HepG2 (cell line): ENCODE results near the gene MLLT10. TPM values are rescaled to one million over a fixed set of nuclear protein-coding genes. Genes with fewer than 3 reads are reported as not detected.

Experiments used
- BCL6 ChIP-seq: IDR thresholded peaks from 2 replicates; pipeline ENCODE4 v1.6.1; 2016; ENCODE audit warnings: missing genetic modification reagents, missing compliant biosample characterization
- CC2D1A ChIP-seq: sonication (generic); formaldehyde crosslinking; IDR thresholded peaks from 2 replicates; pipeline ENCODE4 v1.8.1; 2023; ENCODE audit warnings: mild to moderate bottlenecking, missing genetic modification reagents
- E2F5 ChIP-seq: sonication (generic); formaldehyde crosslinking; conservative IDR thresholded peaks from 2 replicates; pipeline ENCODE4 v1.4.0; 2020; ENCODE audit warnings: missing genetic modification reagents
- HOMEZ ChIP-seq: IDR thresholded peaks from 2 replicates; pipeline ENCODE4 v1.6.1; 2016; ENCODE audit warnings: low read depth
- IRF9 ChIP-seq: sonication (generic); formaldehyde crosslinking; IDR thresholded peaks from 2 replicates; pipeline ENCODE4 v1.8.0; 2022; ENCODE audit warnings: missing genetic modification reagents, mild to moderate bottlenecking, borderline replicate concordance
- JUNB ChIP-seq: sonication (generic); formaldehyde crosslinking; IDR thresholded peaks from 2 replicates; pipeline ENCODE4 v1.8.0; 2022; ENCODE audit warnings: missing genetic modification reagents, mild to moderate bottlenecking, borderline replicate concordance
- MAX ChIP-seq: IDR thresholded peaks from 2 replicates; pipeline ENCODE4 v1.6.1; 2012; ENCODE audit warnings: inconsistent platforms
- NFIB ChIP-seq: sonication (generic); formaldehyde crosslinking; IDR thresholded peaks from 2 replicates; pipeline ENCODE4 v1.9.0; 2021; ENCODE audit warnings: missing genetic modification reagents, mild to moderate bottlenecking, borderline replicate concordance
- RXRA ChIP-seq: sonication (generic); formaldehyde crosslinking; IDR thresholded peaks from 2 replicates; pipeline ENCODE4 v1.5.1; 2020; ENCODE audit warnings: missing genetic modification reagents
- SMYD3 ChIP-seq: sonication (generic); formaldehyde crosslinking; IDR thresholded peaks from 2 replicates; pipeline ENCODE4 v1.8.1; 2023; ENCODE audit warnings: mild to moderate bottlenecking, missing genetic modification reagents
- SOX6 ChIP-seq, 2 experiments: fragments of 450-650 bp in 1 of 2; sonication (generic) in 1 of 2; formaldehyde crosslinking in 1 of 2; IDR thresholded peaks; 2 replicates each; pipeline versions ENCODE4 v1.4.0 to v1.6.1; 2017 to 2020; ENCODE audit warnings: antibody characterized with exemption in 1 of 2, mild to moderate bottlenecking in 1 of 2, missing genetic modification reagents in 1 of 2
- STAT6 ChIP-seq: sonication (generic); formaldehyde crosslinking; IDR thresholded peaks from 2 replicates; pipeline ENCODE4 v1.4.0; 2020; ENCODE audit warnings: missing genetic modification reagents, mild to moderate bottlenecking, borderline replicate concordance
- TCF7L2 ChIP-seq: IDR thresholded peaks from 2 replicates; pipeline ENCODE4 v1.6.1; 2011; ENCODE audit warnings: mild to moderate bottlenecking, low read depth, low read length, moderate library complexity
- TRAFD1 ChIP-seq: sonication (generic); formaldehyde crosslinking; IDR thresholded peaks from 2 replicates; pipeline ENCODE4 v1.5.1; 2020; ENCODE audit warnings: missing genetic modification reagents, mild to moderate bottlenecking, borderline replicate concordance
- ZBTB14 ChIP-seq: sonication (generic); formaldehyde crosslinking; IDR thresholded peaks from 2 replicates; pipeline ENCODE4 v1.4.0; 2020; ENCODE audit warnings: missing genetic modification reagents
- ZNF44 ChIP-seq: sonication (generic); formaldehyde crosslinking; IDR thresholded peaks from 2 replicates; pipeline ENCODE4 v1.5.1; 2020; ENCODE audit warnings: mild to moderate bottlenecking, missing genetic modification reagents
- ZNF564 ChIP-seq: sonication (generic); formaldehyde crosslinking; IDR thresholded peaks from 2 replicates; pipeline ENCODE4 v1.8.1; 2023; ENCODE audit warnings: mild to moderate bottlenecking, missing genetic modification reagents
- ZNF746 ChIP-seq: sonication (generic); formaldehyde crosslinking; IDR thresholded peaks from 2 replicates; pipeline ENCODE4 v1.8.0; 2022; ENCODE audit warnings: mild to moderate bottlenecking, missing genetic modification reagents
- ZNF761 ChIP-seq: sonication (generic); formaldehyde crosslinking; conservative IDR thresholded peaks from 2 replicates; pipeline ENCODE4 v1.4.0; 2020; ENCODE audit warnings: mild to moderate bottlenecking, missing genetic modification reagents
- polyA plus RNA-seq, 8 experiments: library from polyadenylated mRNA; depleted of rRNA in 3 of 8; stranded (reverse) in 7 of 8; unstranded in 1 of 8; fragments of >200 nt; fragmentation: Illumina TruSeq in 4 of 8; extraction: Trizol in 4 of 8; gene quantifications; 2 replicates each; pipeline versions ENCODE4 v1.2.1 to v1.2.3, GENCODE V29; 2011 to 2016; ENCODE audit warnings: low read depth in 4 of 8, missing spikeins in 1 of 8, mixed read lengths in 1 of 8; ENCODE audit not compliant: insufficient read depth in 1 of 8
- total RNA-seq, 5 experiments: library from RNA; depleted of rRNA; stranded (reverse); fragments of >200 nt; fragmentation: Illumina TruSeq; extraction: Trizol; gene quantifications; 2 replicates each; pipeline ENCODE4 v1.2.3, GENCODE V29; 2016; ENCODE audit warnings: low read depth in 1 of 5

MLLT10 gene
- total and polyA plus RNA-seq, 2 of the 13 experiments (the other 11 are each of a cell fraction or from before 2014, with no cell fraction given), result 51.3 to 84.1 TPM

GRCh38 chr10:21496343-21497176 lies 37.5 kb upstream of the MLLT10 start (continued):
- TF ChIP-seq TRAFD1 (peak; percentile 56; the same call in 1 of the 2 replicates), E2F5 (CRISPR knock-in tag) (no peak; the same call in 1 of the 2 replicates), BCL6 (CRISPR knock-in tag) (no peak), HOMEZ (CRISPR knock-in tag) (no peak), SMYD3 (no peak), ZNF44 (CRISPR knock-in tag) (no peak), ZNF564 (CRISPR knock-in tag) (peak; percentile 40; the same call in 1 of the 2 replicates), TCF7L2 (no peak), CC2D1A (CRISPR knock-in tag) (no peak), RXRA (CRISPR knock-in tag) (peak; percentile 73), STAT6 (CRISPR knock-in tag) (no peak), SOX6 (IDR thresholded peaks at IDR 0.05) (no peak), SOX6 (CRISPR knock-in tag; IDR thresholded peaks at IDR 0.05) (no peak; the same call in 1 of the 2 replicates), JUNB (no peak), ZNF761 (CRISPR knock-in tag) (no peak), NFIB (CRISPR knock-in tag) (0 out of 2 replicates have a peak, but pooled peaks have one; percentile 92), IRF9 (peak; percentile 84), MAX (no peak), ZNF746 (CRISPR knock-in tag) (peak; percentile 83), ZBTB14 (CRISPR knock-in tag) (no peak; the same call in 1 of the 2 replicates)
